ENCODE data around the gene ADAMTS20. TPM values are rescaled to one million over a fixed set of nuclear protein-coding genes. Genes with fewer than 3 reads are reported as not detected.

ADAMTS20 gene
- total RNA-seq, 1 experiment from 2014 or later = not detected

DNA sequence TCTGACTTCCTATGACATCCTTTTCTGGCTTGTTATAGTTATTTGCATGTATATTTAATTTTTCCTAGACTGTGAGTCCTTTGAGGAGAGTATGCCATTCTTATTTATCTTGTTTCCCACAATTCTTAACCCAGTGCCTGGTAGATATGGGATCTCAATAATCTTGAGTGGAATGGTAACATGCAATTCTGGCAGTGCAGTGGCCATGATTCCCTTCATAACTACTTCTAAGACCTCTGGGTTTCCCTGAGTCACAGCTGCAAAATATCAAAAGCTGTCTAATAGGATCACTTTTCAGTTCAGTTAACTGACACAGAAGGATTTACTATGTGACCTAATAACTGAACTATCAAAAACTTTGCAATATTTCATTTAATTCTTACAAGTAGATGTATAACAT lies 135.0 kb downstream of the ADAMTS20 start:
- CTCF ChIA-PET = no interaction called here
- POLR2A ChIA-PET = no interaction called here
- H3K4me3 ChIP-seq (ENCODE audit: low read depth in 2 of 2, low read length in 2 of 2) = no peak overlapping the region
- BruUV-seq (replicated peaks) = no TSS peak
- TF ChIP-seq POLR2AphosphoS5 (IDR thresholded peaks at IDR 0.05; ENCODE audit: low read depth, low read length) (no peak), TCF7L2 (IDR thresholded peaks at IDR 0.05; ENCODE audit: low read depth, low read length) (no peak), SIN3A (IDR thresholded peaks at IDR 0.05; ENCODE audit: borderline replicate concordance, insufficient read depth, low read depth, low read length) (no peak)
- TF ChIP-seq, protein P1, sequence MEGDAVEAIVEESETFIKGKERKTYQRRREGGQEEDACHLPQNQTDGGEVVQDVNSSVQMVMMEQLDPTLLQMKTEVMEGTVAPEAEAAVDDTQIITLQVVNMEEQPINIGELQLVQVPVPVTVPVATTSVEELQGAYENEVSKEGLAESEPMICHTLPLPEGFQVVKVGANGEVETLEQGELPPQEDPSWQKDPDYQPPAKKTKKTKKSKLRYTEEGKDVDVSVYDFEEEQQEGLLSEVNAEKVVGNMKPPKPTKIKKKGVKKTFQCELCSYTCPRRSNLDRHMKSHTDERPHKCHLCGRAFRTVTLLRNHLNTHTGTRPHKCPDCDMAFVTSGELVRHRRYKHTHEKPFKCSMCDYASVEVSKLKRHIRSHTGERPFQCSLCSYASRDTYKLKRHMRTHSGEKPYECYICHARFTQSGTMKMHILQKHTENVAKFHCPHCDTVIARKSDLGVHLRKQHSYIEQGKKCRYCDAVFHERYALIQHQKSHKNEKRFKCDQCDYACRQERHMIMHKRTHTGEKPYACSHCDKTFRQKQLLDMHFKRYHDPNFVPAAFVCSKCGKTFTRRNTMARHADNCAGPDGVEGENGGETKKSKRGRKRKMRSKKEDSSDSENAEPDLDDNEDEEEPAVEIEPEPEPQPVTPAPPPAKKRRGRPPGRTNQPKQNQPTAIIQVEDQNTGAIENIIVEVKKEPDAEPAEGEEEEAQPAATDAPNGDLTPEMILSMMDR (IDR thresholded peaks at IDR 0.05) = no peak
- TF ChIP-seq, protein P2, sequence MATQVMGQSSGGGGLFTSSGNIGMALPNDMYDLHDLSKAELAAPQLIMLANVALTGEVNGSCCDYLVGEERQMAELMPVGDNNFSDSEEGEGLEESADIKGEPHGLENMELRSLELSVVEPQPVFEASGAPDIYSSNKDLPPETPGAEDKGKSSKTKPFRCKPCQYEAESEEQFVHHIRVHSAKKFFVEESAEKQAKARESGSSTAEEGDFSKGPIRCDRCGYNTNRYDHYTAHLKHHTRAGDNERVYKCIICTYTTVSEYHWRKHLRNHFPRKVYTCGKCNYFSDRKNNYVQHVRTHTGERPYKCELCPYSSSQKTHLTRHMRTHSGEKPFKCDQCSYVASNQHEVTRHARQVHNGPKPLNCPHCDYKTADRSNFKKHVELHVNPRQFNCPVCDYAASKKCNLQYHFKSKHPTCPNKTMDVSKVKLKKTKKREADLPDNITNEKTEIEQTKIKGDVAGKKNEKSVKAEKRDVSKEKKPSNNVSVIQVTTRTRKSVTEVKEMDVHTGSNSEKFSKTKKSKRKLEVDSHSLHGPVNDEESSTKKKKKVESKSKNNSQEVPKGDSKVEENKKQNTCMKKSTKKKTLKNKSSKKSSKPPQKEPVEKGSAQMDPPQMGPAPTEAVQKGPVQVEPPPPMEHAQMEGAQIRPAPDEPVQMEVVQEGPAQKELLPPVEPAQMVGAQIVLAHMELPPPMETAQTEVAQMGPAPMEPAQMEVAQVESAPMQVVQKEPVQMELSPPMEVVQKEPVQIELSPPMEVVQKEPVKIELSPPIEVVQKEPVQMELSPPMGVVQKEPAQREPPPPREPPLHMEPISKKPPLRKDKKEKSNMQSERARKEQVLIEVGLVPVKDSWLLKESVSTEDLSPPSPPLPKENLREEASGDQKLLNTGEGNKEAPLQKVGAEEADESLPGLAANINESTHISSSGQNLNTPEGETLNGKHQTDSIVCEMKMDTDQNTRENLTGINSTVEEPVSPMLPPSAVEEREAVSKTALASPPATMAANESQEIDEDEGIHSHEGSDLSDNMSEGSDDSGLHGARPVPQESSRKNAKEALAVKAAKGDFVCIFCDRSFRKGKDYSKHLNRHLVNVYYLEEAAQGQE (IDR thresholded peaks at IDR 0.05; ENCODE audit: insufficient read depth in 1 of 2, low read depth in 2 of 2, low read length in 1 of 2) = no peak
- no peaks in the 10 kb centered on the region for H3K9me3 ChIP-seq (ENCODE audit: control insufficient read depth, insufficient read depth, low read depth, low read length)
- ATAC-seq (no peak), DNase-seq (ENCODE audit: low read depth, low spot score) (no peak)
- H3K36me3 ChIP-seq (ENCODE audit: control insufficient read depth, insufficient read depth, low read length) = no peaks in the 10 kb centered on the region
- H3K4me1 ChIP-seq (ENCODE audit: control insufficient read depth, insufficient read depth, low read length) = no peaks in the 10 kb centered on the region
- in situ Hi-C loops (cut with HindIII; ENCODE audit: low pct_unique_long_range_greater_than_20kb, low sequenced_read_pairs) (no loop called here), intact Hi-C loops (cut with micrococcal nuclease; ENCODE audit: unreplicated experiment) (no loop called here)
- H3K27me3 ChIP-seq (ENCODE audit: control insufficient read depth, insufficient read depth, low read length) = no peaks in the 10 kb centered on the region
- H3K27ac ChIP-seq (ENCODE audit: low read length) = no peak overlapping the region

DNA sequence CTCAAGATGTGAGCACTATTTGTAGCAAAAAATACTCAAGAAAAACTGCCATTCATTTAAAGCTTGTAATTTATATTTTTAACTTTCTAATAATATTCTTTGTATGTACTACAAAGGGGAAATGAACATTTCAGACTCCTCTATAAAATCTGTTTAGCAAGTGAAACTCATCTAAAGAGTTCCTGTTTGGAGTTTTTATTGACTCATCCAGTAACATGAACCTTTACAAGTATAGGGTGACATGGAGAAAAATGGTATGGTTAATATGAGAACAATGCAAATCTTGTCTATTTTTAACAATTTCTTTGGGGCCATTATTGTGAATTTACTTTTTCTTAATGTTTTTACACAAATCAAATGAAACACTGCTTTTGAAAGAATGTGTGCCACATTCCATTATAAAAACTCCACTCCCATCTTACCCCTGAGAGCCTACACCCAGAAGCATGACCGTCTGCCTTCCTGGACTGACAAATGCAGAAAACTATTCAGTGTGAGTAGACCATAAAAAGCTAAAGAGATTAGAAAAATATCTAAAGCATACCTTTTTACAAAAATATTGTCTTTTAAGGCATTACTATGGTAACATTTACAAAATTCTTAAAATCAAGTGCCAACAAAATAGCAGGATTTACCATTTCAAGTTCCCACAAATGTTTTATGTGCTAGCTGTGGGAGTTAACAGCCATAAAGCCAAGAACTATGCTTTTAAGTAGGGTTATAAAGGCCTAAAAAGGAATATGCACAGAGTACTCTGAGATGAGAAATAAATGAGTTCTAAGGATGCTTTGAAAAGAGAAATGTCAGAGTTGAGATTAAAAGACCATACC lies 144.0 kb downstream of the ADAMTS20 start:
- Histone ChIP-seq H3K9me3 (ENCODE audit: control insufficient read depth, insufficient read depth, low read depth, low read length) (no peaks in the 10 kb centered on the region), H3K4me1 (ENCODE audit: control insufficient read depth, insufficient read depth, low read length) (no peaks in the 10 kb centered on the region), H3K4me3 (ENCODE audit: low read depth in 2 of 2, low read length in 2 of 2) (no peak overlapping the region), H3K27me3 (ENCODE audit: control insufficient read depth, insufficient read depth, low read length) (no peaks in the 10 kb centered on the region), H3K27ac (ENCODE audit: low read length) (no peak overlapping the region), H3K36me3 (ENCODE audit: control insufficient read depth, insufficient read depth, low read length) (no peaks in the 10 kb centered on the region)
- CTCF ChIA-PET = no interaction called here
- DNase-seq (ENCODE audit: low read depth, low spot score) (no peak), ATAC-seq (no peak)
- in situ Hi-C loops (cut with HindIII; ENCODE audit: low pct_unique_long_range_greater_than_20kb, low sequenced_read_pairs) = no loop called here
- no peak for TF ChIP-seq POLR2AphosphoS5 (IDR thresholded peaks at IDR 0.05; ENCODE audit: low read depth, low read length)
- TF ChIP-seq, protein P1 (IDR thresholded peaks at IDR 0.05) = no peak
- no peak for TF ChIP-seq TCF7L2 (IDR thresholded peaks at IDR 0.05; ENCODE audit: low read depth, low read length)
- TF ChIP-seq, protein P2 (IDR thresholded peaks at IDR 0.05; ENCODE audit: insufficient read depth in 1 of 2, low read depth in 2 of 2, low read length in 1 of 2) = no peak
- no peak for TF ChIP-seq SIN3A (IDR thresholded peaks at IDR 0.05; ENCODE audit: borderline replicate concordance, insufficient read depth, low read depth, low read length)
- intact Hi-C loops (cut with micrococcal nuclease; ENCODE audit: unreplicated experiment) = no loop called here
- BruUV-seq (replicated peaks) = no TSS peak
- POLR2A ChIA-PET = no interaction called here
